H1 (cell line): ENCODE data around the gene NRBF2. TPM values are rescaled to one million over a fixed set of nuclear protein-coding genes. Genes with fewer than 3 reads are reported as not detected.

Experiments used
- CTCF ChIA-PET: fragments of 300-600 bp; sonication (Branson Sonifier 250); formaldehyde crosslinking; loops from one replicate; lab custom pipeline; 2021; ENCODE audit not compliant: partially characterized antibody; lab: Charles Lee
- POLR2A ChIA-PET: fragments of 300-600 bp; sonication (Branson Sonifier 250); formaldehyde crosslinking; loops from one replicate; lab custom pipeline; 2021; ENCODE audit warnings: inconsistent platforms; ENCODE audit not compliant: partially characterized antibody; lab: Charles Lee
- DNase-seq, 2 experiments: peaks; one replicate each; pipeline versions ENCODE4 v3.0.0 to v3.0.0-alpha.2; 2010 to 2022; ENCODE audit warnings: low spot score in 2 of 2, low read depth in 1 of 2, mixed read lengths in 1 of 2
- FAIRE-seq: peaks from 2 replicates; lab custom pipeline; 2011; peaks lifted over from hg19 to GRCh38; lab: Jason Lieb, UNC
- H2AFZ ChIP-seq: 2 replicates; pipeline ENCODE4 v1.8.1; 2012; ENCODE audit warnings: low read length, inconsistent platforms
- H2AK5ac ChIP-seq: 2 replicates; pipeline ENCODE4 v1.6.1; 2013; ENCODE audit warnings: low read depth, low read length
- H2BK120ac ChIP-seq: replicated peaks from 2 replicates; pipeline ENCODE3; 2013; ENCODE audit warnings: low read depth, low read length, inconsistent platforms
- H2BK12ac ChIP-seq: 2 replicates; pipeline ENCODE4 v1.6.1; 2013; ENCODE audit warnings: low read depth, low read length
- H2BK15ac ChIP-seq: 2 replicates; pipeline ENCODE4 v1.6.1; 2013; ENCODE audit warnings: low read length
- H2BK20ac ChIP-seq: 2 replicates; pipeline ENCODE4 v1.6.1; 2013; ENCODE audit warnings: low read length
- H2BK5ac ChIP-seq: 2 replicates; pipeline ENCODE4 v1.6.1; 2013; ENCODE audit warnings: low read depth, low read length
- H3K14ac ChIP-seq: 2 replicates; pipeline ENCODE4 v1.6.1; 2013; ENCODE audit warnings: inconsistent platforms; ENCODE audit not compliant: insufficient read length
- H3K18ac ChIP-seq: 2 replicates; pipeline ENCODE4 v1.6.1; 2013; ENCODE audit warnings: low read length; ENCODE audit errors: extremely low read depth
- H3K23ac ChIP-seq: 2 replicates; pipeline ENCODE4 v1.6.1; 2013; ENCODE audit warnings: inconsistent platforms; ENCODE audit not compliant: insufficient read length
- H3K23me2 ChIP-seq: 2 replicates; pipeline ENCODE4 v1.6.1; 2013; ENCODE audit warnings: low read depth, low read length
- H3K27ac ChIP-seq: 2 replicates; pipeline ENCODE4 v1.6.1; 2011; ENCODE audit warnings: low read depth, low read length, inconsistent platforms
- H3K27me3 ChIP-seq, 4 experiments: replicated peaks in 1 of 4; 1 replicate in 1 of 4; 2 replicates in 3 of 4; pipeline versions ENCODE4 v1.6.1 to v1.8.1; 2011 to 2013; ENCODE audit warnings: low read length in 3 of 4, mild to moderate bottlenecking in 3 of 4, inconsistent platforms in 2 of 4, mixed read lengths in 2 of 4, moderate library complexity in 1 of 4; ENCODE audit not compliant: control insufficient read depth in 3 of 4, insufficient read depth in 3 of 4; ENCODE audit errors: extremely low read depth in 1 of 4
- H3K36me3 ChIP-seq, 4 experiments: 2 replicates each; pipeline versions ENCODE4 v1.6.1 to v1.8.1; 2011 to 2013; ENCODE audit warnings: mild to moderate bottlenecking in 4 of 4, low read length in 3 of 4, moderate library complexity in 2 of 4, control low read depth in 1 of 4, inconsistent platforms in 1 of 4; ENCODE audit not compliant: insufficient read depth in 4 of 4, control insufficient read depth in 2 of 4
- H3K4ac ChIP-seq: replicated peaks from 2 replicates; pipeline ENCODE3; 2013; ENCODE audit warnings: low read length, low read depth, mixed read lengths, inconsistent platforms; ENCODE audit not compliant: insufficient read length
- H3K4me1 ChIP-seq, 4 experiments: replicated peaks in 1 of 4; 1 replicate in 1 of 4; 2 replicates in 3 of 4; pipeline versions ENCODE4 v1.6.1 to v1.8.1; 2011 to 2013; ENCODE audit warnings: low read length in 3 of 4, inconsistent platforms in 2 of 4, mixed read lengths in 1 of 4; ENCODE audit not compliant: insufficient read depth in 4 of 4, control insufficient read depth in 3 of 4
- H3K4me2 ChIP-seq, 2 experiments: 2 replicates each; pipeline versions ENCODE4 v1.6.1 to v1.8.1; 2011 to 2013; ENCODE audit warnings: low read depth in 2 of 2, low read length in 2 of 2, control low read depth in 1 of 2, inconsistent platforms in 1 of 2, mild to moderate bottlenecking in 1 of 2; ENCODE audit not compliant: insufficient read depth in 1 of 2
- H3K4me3 ChIP-seq, 4 experiments: fragments of 200-600, 300-600 bp in 1 of 4; sonication (generic), shearing (Covaris generic), sonication (Bioruptor Twin) in 1 of 4; 2 replicates each; pipeline versions ENCODE4 v1.5.1 to v1.8.1; 2011 to 2016; ENCODE audit warnings: low read length in 4 of 4, low read depth in 3 of 4, control low read depth in 2 of 4, inconsistent platforms in 2 of 4, mild to moderate bottlenecking in 2 of 4, mixed read lengths in 1 of 4, moderate library complexity in 1 of 4; ENCODE audit not compliant: insufficient read depth in 2 of 4; ENCODE audit errors: extremely low read depth in 1 of 4
- H3K56ac ChIP-seq: replicated peaks from 2 replicates; pipeline ENCODE3; 2013; ENCODE audit warnings: low read depth, mild to moderate bottlenecking, mixed read lengths, low read length, inconsistent platforms; ENCODE audit not compliant: insufficient read length
- H3K79me1 ChIP-seq: 2 replicates; pipeline ENCODE4 v1.6.1; 2013; ENCODE audit warnings: low read depth, low read length, control low read depth
- H3K79me2 ChIP-seq, 2 experiments: 2 replicates each; pipeline versions ENCODE4 v1.6.1 to v1.8.1; 2012 to 2013; ENCODE audit warnings: low read length in 2 of 2, mild to moderate bottlenecking in 2 of 2, inconsistent platforms in 1 of 2; ENCODE audit not compliant: insufficient read depth in 2 of 2, control insufficient read depth in 1 of 2
- H3K9ac ChIP-seq, 4 experiments: replicated peaks in 1 of 4; 1 replicate in 1 of 4; 2 replicates in 3 of 4; pipeline versions ENCODE4 v1.6.1 to v1.8.1; 2011 to 2013; ENCODE audit warnings: low read depth in 3 of 4, low read length in 3 of 4, control low read depth in 2 of 4, mild to moderate bottlenecking in 2 of 4, moderate library complexity in 2 of 4, inconsistent platforms in 1 of 4; ENCODE audit errors: extremely low read depth in 1 of 4
- H3K9me3 ChIP-seq, 2 experiments: 2 replicates each; pipeline versions ENCODE4 v1.6.1 to v1.8.1; 2012 to 2013; ENCODE audit warnings: mild to moderate bottlenecking in 2 of 2, moderate library complexity in 2 of 2, control low read depth in 1 of 2, inconsistent platforms in 1 of 2, low read depth in 1 of 2, low read length in 1 of 2, mixed read lengths in 1 of 2; ENCODE audit not compliant: insufficient read depth in 2 of 2
- H4K20me1 ChIP-seq, 2 experiments: replicated peaks in 1 of 2; 2 replicates each; pipeline versions ENCODE3 to v1.8.1; 2011 to 2013; ENCODE audit warnings: inconsistent platforms in 2 of 2, low read length in 2 of 2, mild to moderate bottlenecking in 1 of 2; ENCODE audit not compliant: insufficient read depth in 2 of 2, control insufficient read depth in 1 of 2
- H4K5ac ChIP-seq: 2 replicates; pipeline ENCODE4 v1.6.1; 2013; ENCODE audit warnings: low read length, low read depth, mixed read lengths, inconsistent platforms; ENCODE audit not compliant: insufficient read length
- H4K8ac ChIP-seq: 2 replicates; pipeline ENCODE4 v1.8.0; 2013; ENCODE audit warnings: mild to moderate bottlenecking, moderate library complexity, low read length, inconsistent platforms; ENCODE audit not compliant: insufficient read depth; ENCODE audit errors: extremely low read depth
- H4K91ac ChIP-seq: replicated peaks from 2 replicates; pipeline ENCODE3; 2013; ENCODE audit warnings: low read length, mixed read lengths, inconsistent platforms; ENCODE audit not compliant: insufficient read length
- BRCA1 ChIP-seq: IDR thresholded peaks from 2 replicates; pipeline ENCODE4 v1.6.1; 2012; ENCODE audit warnings: low read depth, low read length, improper control_type of control experiment
- CHD1 ChIP-seq: IDR thresholded peaks from 2 replicates; pipeline ENCODE4 v1.6.1; 2012; ENCODE audit warnings: low read depth, low read length, improper control_type of control experiment
- GTF2F1 ChIP-seq: IDR thresholded peaks from 2 replicates; pipeline ENCODE4 v1.6.1; 2012; ENCODE audit warnings: low read depth, low read length, improper control_type of control experiment, borderline replicate concordance
- NRF1 ChIP-seq: IDR thresholded peaks from 2 replicates; pipeline ENCODE4 v1.6.1; 2011; ENCODE audit warnings: mild to moderate bottlenecking, low read depth, low read length, improper control_type of control experiment
- RAD21 ChIP-seq, 2 experiments: IDR thresholded peaks in 1 of 2; conservative IDR thresholded peaks in 1 of 2; 2 replicates each; pipeline ENCODE4 v1.6.1; 2011; ENCODE audit warnings: low read depth in 2 of 2, low read length in 2 of 2, improper control_type of control experiment in 1 of 2, inconsistent platforms in 1 of 2, mild to moderate bottlenecking in 1 of 2, moderate library complexity in 1 of 2
- SAP30 ChIP-seq: fragments of 300-600 bp; sonication (generic); IDR thresholded peaks from 2 replicates; pipeline ENCODE4 v1.7.1; 2012; ENCODE audit warnings: low read length, moderate library complexity, mild to moderate bottlenecking, inconsistent platforms; ENCODE audit not compliant: insufficient read depth, insufficient replicate concordance
- SIN3A ChIP-seq, 2 experiments: IDR thresholded peaks in 1 of 2; conservative IDR thresholded peaks in 1 of 2; 2 replicates each; pipeline ENCODE4 v1.6.1; 2011 to 2012; ENCODE audit warnings: low read length in 2 of 2, improper control_type of control experiment in 1 of 2, low read depth in 1 of 2, mild to moderate bottlenecking in 1 of 2
- SRF ChIP-seq: IDR thresholded peaks from 2 replicates; pipeline ENCODE4 v1.6.1; 2011; ENCODE audit warnings: mild to moderate bottlenecking, low read depth, low read length, moderate library complexity
- TAF1 ChIP-seq: IDR thresholded peaks from 2 replicates; pipeline ENCODE4 v1.6.1; 2011; ENCODE audit warnings: mild to moderate bottlenecking, low read depth, low read length
- TAF7 ChIP-seq: optimal IDR thresholded peaks from 2 replicates; pipeline ENCODE3; 2011; ENCODE audit warnings: low read depth, mild to moderate bottlenecking, inconsistent platforms, low read length, moderate library complexity, borderline replicate concordance
- TBP ChIP-seq: IDR thresholded peaks from 2 replicates; pipeline ENCODE4 v1.6.1; 2011; ENCODE audit warnings: low read depth, low read length, improper control_type of control experiment
- WGBS, 2 experiments: shearing (Covaris generic) in 1 of 2; methylation state at CpG; one replicate each; pipeline versions ENCODE4 v1.1.6 to v1.1.7; 2013 to 2015; ENCODE audit warnings: low lambda C conversion rate in 2 of 2, mixed read lengths in 2 of 2, inconsistent platforms in 1 of 2, low coverage in 1 of 2, missing lambda C conversion rate in 1 of 2; ENCODE audit not compliant: insufficient replicate concordance in 2 of 2, insufficient coverage in 1 of 2, insufficient read length in 1 of 2; ENCODE audit errors: extremely low coverage in 1 of 2, missing lambda C conversion rate in 1 of 2; 5-methylcytosine and 5-hydroxymethylcytosine counted together
- polyA plus RNA-seq, 7 experiments: library from polyadenylated mRNA; depleted of rRNA in 3 of 7; stranded (reverse) in 5 of 7; unstranded in 2 of 7; fragments of >200 nt in 5 of 7; fragments of 200-250 nt in 2 of 7; gene quantifications; 1 replicate in 5 of 7; 2 replicates in 1 of 7; 4 replicates in 1 of 7; pipeline versions ENCODE4 v1.2.1 to v1.2.3, GENCODE V29; 2011 to 2013; ENCODE audit warnings: missing spikeins in 2 of 7, mixed read lengths in 2 of 7
- total RNA-seq: library from RNA; stranded (reverse); fragmentation: NEBNext Ultra II Directional; extraction: Animal tissue kit (Norgen Biotek cat#: 25700); gene quantifications from 2 replicates; pipeline ENCODE4 v1.2.1, GENCODE V29; 2021

Gene NRBF2
- total and polyA plus RNA-seq, 2 of the 8 experiments (the other 6 are each of a cell fraction or from before 2014, with no cell fraction given) = 11.0 to 29.9 TPM

- Histone ChIP-seq H3K4me2 (no peak overlapping the region), H3K27ac (no peak overlapping the region), H3K4ac (no peak overlapping the region), H3K23me2 (no peaks in the 10 kb centered on the region), H2BK15ac (no peak overlapping the region), H2BK20ac (no peak overlapping the region), H2BK120ac (no peak overlapping the region), H3K4me3 (no peak overlapping the region), H4K20me1 (no peaks in the 10 kb centered on the region), H3K14ac (no peak overlapping the region), H3K9me3 (no peaks in the 10 kb centered on the region; a peak in 1 of 4 replicates), H2AFZ (no peak overlapping the region), H3K56ac (no peak overlapping the region), H4K5ac (no peak overlapping the region), H3K79me1 (no peaks in the 10 kb centered on the region), H2AK5ac (no peak overlapping the region), H2BK5ac (no peak overlapping the region), H2BK12ac (no peak overlapping the region), H3K27me3 (no peaks in the 10 kb centered on the region), H3K4me1 (no peaks in the 10 kb centered on the region), H3K18ac (no peak overlapping the region), H3K23ac (no peak overlapping the region), H4K8ac (no peak overlapping the region), H3K36me3 (no peaks in the 10 kb centered on the region), H3K79me2 (no peaks in the 10 kb centered on the region), H4K91ac (no peak overlapping the region), H3K9ac (no peak overlapping the region)
- POLR2A ChIA-PET = no interaction called here
- CTCF ChIA-PET = interaction anchor here (0.6 to 3.6 kb wide), 2 partner anchors 9 to 36 kb away, joined by 3 to 13 read pairs; no protein-coding TSS in a partner anchor
- DNase-seq (no peak), FAIRE-seq (no peak)
- WGBS, 2 experiments = 94% methylated on average over 2 of the region's 2 CpGs; no CpG with 5 or more reads in 1 of the 2 experiments
- TF ChIP-seq TAF1 (no peak), TBP (no peak), SRF (no peak), SAP30 (no peak), NRF1 (no peak), TAF7 (no peak), GTF2F1 (no peak), BRCA1 (no peak), RAD21 (IDR thresholded peaks at IDR 0.05 in 1 of 2, conservative IDR thresholded peaks at IDR 0.05 in 1 of 2; ENCODE audit: low read depth in 2 of 2, low read length in 2 of 2) (no peak), SIN3A (conservative IDR thresholded peaks at IDR 0.05 in 1 of 2, IDR thresholded peaks at IDR 0.05 in 1 of 2; ENCODE audit: low read depth in 1 of 2, low read length in 2 of 2) (no peak), CHD1 (no peak)
Observed at GRCh38 chr10:63093227-63093626, 39.9 kb upstream of the NRBF2 start.
